GM12878 (cell line): ENCODE data around the gene PDZD8. TPM values are rescaled to one million over a fixed set of nuclear protein-coding genes. Genes with fewer than 3 reads are reported as not detected.

Source experiments
- ATAC-seq: fragments of 200-7000 bp; cut with Tn5 transposase; 3 replicates; pipeline ENCODE4 v1.9.1; 2020; ENCODE audit warnings: mild to moderate bottlenecking, moderate library complexity
- BruUV-seq: library from RNA; stranded (reverse); fragments of 400-500 nt; replicated peaks from 2 replicates; lab custom pipeline; 2021; lab: Mats Ljungman, UMichigan
- CTCF ChIA-PET: fragments of 300-600 bp; sonication (Branson Sonifier 250); formaldehyde crosslinking; extraction: SDS; loops from one replicate; lab custom pipeline; 2021; ENCODE audit warnings: inconsistent platforms; lab: Yijun Ruan, JAX
- POLR2A ChIA-PET: fragments of 350-600 bp; formaldehyde crosslinking; extraction: SDS; loops from one replicate; lab custom pipeline; 2021; ENCODE audit warnings: inconsistent platforms; lab: Charles Lee
- RAD21 ChIA-PET: fragments of 300-600 bp; sonication (Branson Sonifier 250); formaldehyde crosslinking; loops from one replicate; lab custom pipeline; 2023; ENCODE audit warnings: antibody characterized with exemption; ENCODE audit not compliant: unreplicated experiment; lab: Charles Lee
- SMC1A ChIA-PET: fragments of 300-600 bp; sonication (Branson Sonifier 250); formaldehyde crosslinking; loops from one replicate; lab custom pipeline; 2023; ENCODE audit not compliant: unreplicated experiment, uncharacterized antibody; lab: Charles Lee
- DNase-seq: peaks from one replicate; pipeline ENCODE4 v3.0.0-alpha.2; 2011; ENCODE audit warnings: low read depth, low spot score
- FAIRE-seq: peaks from 3 replicates; lab custom pipeline; 2011; peaks lifted over from hg19 to GRCh38; lab: Jason Lieb, UNC
- H2AFZ ChIP-seq: 2 replicates; pipeline ENCODE4 v1.6.0; 2011; ENCODE audit warnings: low read depth, low read length, control low read depth; ENCODE audit not compliant: control insufficient read depth
- H3K27ac ChIP-seq: 2 replicates; pipeline ENCODE4 v1.5.1; 2011; ENCODE audit warnings: control low read depth; ENCODE audit not compliant: control insufficient read depth, insufficient read depth
- H3K27me3 ChIP-seq, 2 experiments: replicated peaks in 1 of 2; 2 replicates each; pipeline versions ENCODE4 v1.6.0 to v1.6.1; 2011; ENCODE audit warnings: low read length in 1 of 2; ENCODE audit not compliant: control insufficient read depth in 2 of 2, insufficient read depth in 2 of 2
- H3K36me3 ChIP-seq, 2 experiments: 2 replicates each; pipeline ENCODE4 v1.5.1; 2011; ENCODE audit warnings: low read length in 1 of 2; ENCODE audit not compliant: control insufficient read depth in 2 of 2, insufficient read depth in 2 of 2
- H3K4me1 ChIP-seq: 2 replicates; pipeline ENCODE4 v1.6.1; 2011; ENCODE audit warnings: mild to moderate bottlenecking, low read length, moderate library complexity, mixed read lengths; ENCODE audit not compliant: control insufficient read depth, insufficient read depth
- H3K4me2 ChIP-seq: 2 replicates; pipeline ENCODE4 v1.6.0; 2011; ENCODE audit warnings: control low read depth; ENCODE audit not compliant: control insufficient read depth, insufficient read depth
- H3K4me3 ChIP-seq: fragments of 200-600 bp; sonication (generic); 2 replicates; pipeline ENCODE4 v1.5.1; 2016
- H3K79me2 ChIP-seq: 2 replicates; pipeline ENCODE4 v1.6.0; 2011; ENCODE audit warnings: low read length; ENCODE audit not compliant: control insufficient read depth, insufficient read depth
- H3K9ac ChIP-seq: 2 replicates; pipeline ENCODE4 v1.8.0; 2011; ENCODE audit warnings: low read length, control low read depth, mixed read lengths; ENCODE audit not compliant: control insufficient read depth, insufficient read depth
- H3K9me3 ChIP-seq: replicated peaks from 3 replicates; pipeline ENCODE4 v1.5.1; 2011; ENCODE audit warnings: mild to moderate bottlenecking, low read length; ENCODE audit not compliant: control insufficient read depth, insufficient read depth
- H4K20me1 ChIP-seq: 2 replicates; pipeline ENCODE4 v1.6.0; 2011; ENCODE audit not compliant: control insufficient read depth, insufficient read depth
- MEF2A ChIP-seq: IDR thresholded peaks from 2 replicates; pipeline ENCODE4 v1.6.1; 2011; ENCODE audit warnings: low read depth, mild to moderate bottlenecking, low read length, moderate library complexity; ENCODE audit not compliant: insufficient read depth
- MEF2B ChIP-seq: fragments of 450-650 bp; IDR thresholded peaks from 2 replicates; pipeline ENCODE4 v1.6.1; 2018; ENCODE audit warnings: mild to moderate bottlenecking, moderate library complexity; ENCODE audit not compliant: partially characterized antibody, poor library complexity, severe bottlenecking
- NFYA ChIP-seq: IDR thresholded peaks from 2 replicates; pipeline ENCODE4 v1.6.1; 2011; ENCODE audit warnings: low read depth, mild to moderate bottlenecking, low read length, improper control_type of control experiment, borderline replicate concordance
- NFYB ChIP-seq: IDR thresholded peaks from 2 replicates; pipeline ENCODE4 v1.6.1; 2011; ENCODE audit warnings: low read depth, mild to moderate bottlenecking, low read length, improper control_type of control experiment, moderate library complexity; ENCODE audit not compliant: insufficient read depth
- NR2F1 ChIP-seq: fragments of 450-650 bp; conservative IDR thresholded peaks from 2 replicates; pipeline ENCODE4 v1.6.1; 2017; ENCODE audit warnings: mild to moderate bottlenecking
- POLR2A ChIP-seq: IDR thresholded peaks from 2 replicates; pipeline ENCODE4 v1.6.1; 2011; ENCODE audit warnings: low read depth, mild to moderate bottlenecking, low read length
- SUZ12 ChIP-seq: fragments of 200-600 bp; sonication (generic); IDR thresholded peaks from one replicate; pipeline ENCODE4 v1.6.1; 2018; ENCODE audit warnings: antibody characterized with exemption, mild to moderate bottlenecking; ENCODE audit not compliant: unreplicated experiment
- WRNIP1 ChIP-seq: IDR thresholded peaks from 2 replicates; pipeline ENCODE4 v1.6.1; 2011; ENCODE audit warnings: low read depth, low read length, improper control_type of control experiment, borderline replicate concordance
- WGBS: methylation state at CpG from one replicate; pipeline ENCODE4 v1.1.6; 2016; ENCODE audit warnings: low lambda C conversion rate; ENCODE audit not compliant: insufficient replicate concordance, insufficient coverage; ENCODE audit errors: missing lambda C conversion rate; 5-methylcytosine and 5-hydroxymethylcytosine counted together
- in situ Hi-C: fragments of 300-500 bp; cut with MboI; formaldehyde crosslinking; loops from 9 replicates; pipeline ENCODE4 v1.14.3; 2018; ENCODE audit warnings: mixed read lengths
- intact Hi-C: fragments of 100-400 bp; cut with micrococcal nuclease; formaldehyde crosslinking; loops from one replicate; pipeline ENCODE4 v1.14.2; 2022; ENCODE audit not compliant: unreplicated experiment
- polyA plus RNA-seq, 11 experiments: library from polyadenylated mRNA; depleted of rRNA in 4 of 11; unstranded in 6 of 11; stranded (reverse) in 5 of 11; fragments of >200 nt; fragmentation: Nextera tagmentation in 4 of 11; fragmentation: Illumina TruSeq in 1 of 11; extraction: Ambion mirVana in 4 of 11; extraction: Trizol in 1 of 11; gene quantifications; 1 replicate in 1 of 11; 2 replicates in 10 of 11; pipeline versions ENCODE4 v1.2.1 to v1.2.3, GENCODE V29; 2011 to 2016; ENCODE audit warnings: inconsistent platforms in 2 of 11, missing spikeins in 2 of 11, low read depth in 1 of 11
- total RNA-seq, 4 experiments: library from RNA; depleted of rRNA in 3 of 4; stranded (reverse); fragments of >200 nt in 3 of 4; fragmentation: Illumina TruSeq in 1 of 4; extraction: Trizol in 1 of 4; gene quantifications; 2 replicates each; pipeline versions ENCODE4 v1.2.1 to v1.2.3, GENCODE V29; 2013 to 2021
- TF ChIP-seq, protein P1 (sequence below), 3 experiments: IDR thresholded peaks in 2 of 3; conservative IDR thresholded peaks in 1 of 3; 2 replicates each; pipeline ENCODE4 v1.5.1; 2011; ENCODE audit warnings: low read depth in 3 of 3, low read length in 3 of 3, mild to moderate bottlenecking in 3 of 3, control low read depth in 2 of 3, moderate library complexity in 2 of 3, inconsistent platforms in 1 of 3, mixed read lengths in 1 of 3; ENCODE audit not compliant: control insufficient read depth in 2 of 3, insufficient read depth in 1 of 3; ENCODE audit errors: extremely low read depth in 1 of 3
- TF ChIP-seq, protein P2 (sequence below): fragments of 450-650 bp; IDR thresholded peaks from 2 replicates; pipeline ENCODE4 v1.6.1; 2017; ENCODE audit warnings: borderline replicate concordance

The PDZD8 gene
- total and polyA plus RNA-seq, 10 of the 15 experiments (the other 5 are each of a cell fraction or from before 2014, with no cell fraction given): 2.0 to 21.2 (median 6.7) TPM

DNA sequence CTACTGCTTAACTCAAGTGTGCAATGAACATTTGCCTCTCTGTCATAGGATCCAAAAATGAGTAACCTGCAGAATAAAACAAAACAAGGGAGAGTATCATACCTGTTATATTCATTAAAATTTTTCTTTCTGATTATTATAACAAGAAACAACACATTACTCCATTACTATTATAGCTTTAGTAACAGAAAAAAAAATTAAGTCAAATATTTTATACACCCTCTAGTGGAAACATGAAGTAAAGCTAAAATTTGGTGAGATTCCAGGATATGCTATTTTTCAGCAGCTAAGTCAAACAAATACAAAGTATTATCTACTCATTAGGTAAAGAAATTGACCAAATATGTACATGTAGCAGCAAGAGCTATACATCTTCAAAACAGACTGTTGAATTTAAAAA lies 56.3 kb downstream of the PDZD8 start:
- H3K4me3 ChIP-seq: no peak overlapping the region
- DNase-seq (no peak), FAIRE-seq (no peak), ATAC-seq (peak; percentile 32; the same call in 1 of the 3 replicates)
- H3K36me3 ChIP-seq: peaks cover 2% of the 10 kb centered on the region in 2 experiments; a peak in 3 of 4 replicates
- no peak overlapping the region for H2AFZ ChIP-seq
- ChIA-PET CTCF (interaction anchor here (0.7 to 4.8 kb wide), 29 partner anchors 10 to 177 kb away, joined by 3 to 136 read pairs (median 7); no protein-coding TSS in a partner anchor), SMC1A (interaction anchor here (0.7 to 3.3 kb wide), 21 partner anchors 10 to 923 kb away, joined by 3 to 44 read pairs (median 3); no protein-coding TSS in a partner anchor), RAD21 (interaction anchor here (0.7 to 2.8 kb wide), 10 partner anchors 9 to 124 kb away, joined by 3 to 38 read pairs (median 3); no protein-coding TSS in a partner anchor), POLR2A (interaction anchor here (0.9 to 1.2 kb wide), 2 partner anchors 10 to 20 kb away, joined by 3 to 8 read pairs; no protein-coding TSS in a partner anchor)
- no peaks in the 10 kb centered on the region; the same call in none of the 2 replicates for H3K79me2 ChIP-seq
- in situ Hi-C loops (loop anchor here (5.0 kb wide), 1 partner anchor 97 kb away; no protein-coding TSS in a partner anchor), intact Hi-C loops (no loop called here)
- no peaks in the 10 kb centered on the region for H3K4me1 ChIP-seq
- no peak overlapping the region for H3K27ac ChIP-seq
- H4K20me1 ChIP-seq: no peaks in the 10 kb centered on the region
- no TSS peak for BruUV-seq
- H3K4me2 ChIP-seq: no peak overlapping the region
- no peaks in the 10 kb centered on the region for H3K9me3 ChIP-seq
- no peak overlapping the region for H3K9ac ChIP-seq
- TF ChIP-seq, protein P1, sequence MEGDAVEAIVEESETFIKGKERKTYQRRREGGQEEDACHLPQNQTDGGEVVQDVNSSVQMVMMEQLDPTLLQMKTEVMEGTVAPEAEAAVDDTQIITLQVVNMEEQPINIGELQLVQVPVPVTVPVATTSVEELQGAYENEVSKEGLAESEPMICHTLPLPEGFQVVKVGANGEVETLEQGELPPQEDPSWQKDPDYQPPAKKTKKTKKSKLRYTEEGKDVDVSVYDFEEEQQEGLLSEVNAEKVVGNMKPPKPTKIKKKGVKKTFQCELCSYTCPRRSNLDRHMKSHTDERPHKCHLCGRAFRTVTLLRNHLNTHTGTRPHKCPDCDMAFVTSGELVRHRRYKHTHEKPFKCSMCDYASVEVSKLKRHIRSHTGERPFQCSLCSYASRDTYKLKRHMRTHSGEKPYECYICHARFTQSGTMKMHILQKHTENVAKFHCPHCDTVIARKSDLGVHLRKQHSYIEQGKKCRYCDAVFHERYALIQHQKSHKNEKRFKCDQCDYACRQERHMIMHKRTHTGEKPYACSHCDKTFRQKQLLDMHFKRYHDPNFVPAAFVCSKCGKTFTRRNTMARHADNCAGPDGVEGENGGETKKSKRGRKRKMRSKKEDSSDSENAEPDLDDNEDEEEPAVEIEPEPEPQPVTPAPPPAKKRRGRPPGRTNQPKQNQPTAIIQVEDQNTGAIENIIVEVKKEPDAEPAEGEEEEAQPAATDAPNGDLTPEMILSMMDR (IDR thresholded peaks at IDR 0.05 in 2 of 3, conservative IDR thresholded peaks at IDR 0.05 in 1 of 3; ENCODE audit: control insufficient read depth in 2 of 3, extremely low read depth in 1 of 3, insufficient read depth in 1 of 3, low read depth in 3 of 3, low read length in 3 of 3): 0 out of 6 replicates have a peak, but pooled peaks of 1 of the 3 experiments have one; percentile 10
- TF ChIP-seq NR2F1: no peak
- no peaks in the 10 kb centered on the region for H3K27me3 ChIP-seq

DNA sequence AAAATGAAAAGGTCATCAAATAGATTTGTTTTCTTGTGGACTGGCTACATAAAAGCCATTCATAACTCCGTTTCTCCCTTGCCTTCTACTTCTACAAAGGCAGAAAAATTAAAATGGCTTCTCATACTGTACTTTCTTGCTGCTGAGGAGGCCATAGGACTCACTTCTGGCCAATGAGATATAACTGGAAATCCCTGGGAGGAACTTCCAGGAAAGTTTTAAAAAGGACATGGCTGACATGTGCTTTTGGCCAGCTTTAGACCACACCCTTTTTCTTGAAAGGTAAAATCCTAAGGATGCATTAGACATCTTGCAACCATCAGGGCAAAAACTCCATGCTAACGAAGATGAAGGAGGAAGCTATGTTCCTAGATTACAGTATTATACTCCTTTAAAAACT lies 58.5 kb downstream of the PDZD8 start:
- Histone ChIP-seq H3K9me3 (no peaks in the 10 kb centered on the region), H3K79me2 (no peaks in the 10 kb centered on the region; the same call in 1 of the 2 replicates), H3K27me3 (no peaks in the 10 kb centered on the region), H3K4me2 (no peak overlapping the region), H3K27ac (no peak overlapping the region), H3K36me3 (peaks cover 2% of the 10 kb centered on the region in 2 experiments), H3K4me3 (no peak overlapping the region), H3K4me1 (no peaks in the 10 kb centered on the region), H2AFZ (no peak overlapping the region), H4K20me1 (no peaks in the 10 kb centered on the region), H3K9ac (no peak overlapping the region)
- BruUV-seq: no TSS peak
- intact Hi-C loops: no loop called here
- whole genome bisulfite sequencing: 100% methylated on average over 2 of the region's 2 CpGs
- ChIA-PET RAD21 (no interaction called here), POLR2A (no interaction called here), SMC1A (interaction anchor here (0.9 to 1.4 kb wide), 3 partner anchors 91 to 111 kb away, joined by 3 to 4 read pairs (median 3); no protein-coding TSS in a partner anchor), CTCF (interaction anchor here (1.3 to 4.8 kb wide), 2 partner anchors 100 kb away, joined by 9 to 136 read pairs; no protein-coding TSS in a partner anchor)
- ATAC-seq (no peak), FAIRE-seq (no peak), DNase-seq (no peak)
- in situ Hi-C loops: loop anchor here (5.0 kb wide), 1 partner anchor 94 kb away; no protein-coding TSS in a partner anchor
- TF ChIP-seq, protein P2, sequence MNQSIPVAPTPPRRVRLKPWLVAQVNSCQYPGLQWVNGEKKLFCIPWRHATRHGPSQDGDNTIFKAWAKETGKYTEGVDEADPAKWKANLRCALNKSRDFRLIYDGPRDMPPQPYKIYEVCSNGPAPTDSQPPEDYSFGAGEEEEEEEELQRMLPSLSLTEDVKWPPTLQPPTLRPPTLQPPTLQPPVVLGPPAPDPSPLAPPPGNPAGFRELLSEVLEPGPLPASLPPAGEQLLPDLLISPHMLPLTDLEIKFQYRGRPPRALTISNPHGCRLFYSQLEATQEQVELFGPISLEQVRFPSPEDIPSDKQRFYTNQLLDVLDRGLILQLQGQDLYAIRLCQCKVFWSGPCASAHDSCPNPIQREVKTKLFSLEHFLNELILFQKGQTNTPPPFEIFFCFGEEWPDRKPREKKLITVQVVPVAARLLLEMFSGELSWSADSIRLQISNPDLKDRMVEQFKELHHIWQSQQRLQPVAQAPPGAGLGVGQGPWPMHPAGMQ: no peak
- no peak for TF ChIP-seq MEF2A
- TF ChIP-seq SUZ12: no peak
- no peak for TF ChIP-seq POLR2A
- no peak for TF ChIP-seq MEF2B
- no peak for TF ChIP-seq NFYA
- TF ChIP-seq NFYB: no peak
- no peak for TF ChIP-seq WRNIP1
